ENCODE measurements around the gene HOXA10. TPM values are rescaled to one million over a fixed set of nuclear protein-coding genes. Genes with fewer than 3 reads are reported as not detected.
A peak's percentile ranks its signal among the peaks of the same experiment; 100 is the strongest.

The HOXA10 gene
- total RNA-seq = not detected
- total RNA-seq = 0.15 to 2.0 reads per million in 2 donors

DNA sequence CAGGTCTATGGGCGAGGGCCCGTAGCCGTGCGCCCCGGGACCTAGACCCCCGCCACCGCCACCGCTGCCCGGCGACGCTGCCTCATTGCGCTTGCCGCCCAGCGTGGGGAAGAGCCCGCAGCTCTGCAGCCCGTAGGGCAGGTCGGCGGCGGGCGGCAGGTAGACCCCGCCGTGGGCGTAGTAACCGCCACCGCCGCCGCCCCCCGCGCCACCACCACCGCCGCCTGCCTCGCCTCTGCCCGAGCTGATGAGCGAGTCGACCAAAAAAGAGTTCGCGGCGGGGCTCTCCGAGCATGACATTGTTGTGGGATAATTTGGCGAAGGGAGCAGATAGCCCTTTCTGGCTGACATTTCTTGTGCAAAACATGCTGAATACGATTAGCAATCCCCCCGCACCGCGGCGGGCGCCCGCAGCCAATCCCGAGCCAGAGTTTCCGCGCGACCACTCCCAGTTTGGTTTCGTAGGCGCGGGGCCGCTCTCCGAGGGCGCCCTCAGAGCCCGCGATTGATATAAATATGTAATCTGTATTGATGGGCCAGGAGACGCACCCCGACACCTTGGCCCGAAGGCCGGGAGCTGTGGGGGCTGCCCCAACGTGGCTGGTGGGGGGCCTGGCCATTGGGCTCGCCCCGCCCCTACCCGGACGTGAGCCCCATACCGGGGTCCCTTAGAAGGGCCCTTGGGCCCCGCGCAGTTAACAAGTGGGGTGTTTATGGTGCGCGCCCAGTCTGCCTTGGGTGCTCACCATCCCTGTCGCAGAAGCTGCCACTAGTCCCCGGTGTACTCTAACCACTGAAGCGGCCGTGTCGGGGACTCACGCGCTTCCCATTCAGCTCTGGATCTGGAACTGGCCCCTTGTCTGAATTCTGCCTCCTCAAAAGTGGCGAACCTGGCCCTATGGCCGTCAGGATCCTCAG lies at the start of gene HOXA10:
HOXA10 (minus strand) TSS at position 365 of the 918 bp plus-strand sequence; CDS start at position 351, 14 bp downstream.
- peak in 1 of 3 donors; percentile 7 for DNase-seq
- Mint-ChIP-seq H3K27me3 (peaks cover 72% of the 10 kb centered on the region), H3K4me1 (peaks cover 19% of the 10 kb centered on the region), H3K27ac (no peak within 1 kb of the TSS), H3K4me3 (peak within 1 kb of the TSS; percentile 70), H3K36me3 (ENCODE audit: low read depth) (no peaks in the 10 kb centered on the region)
- no peak for ATAC-seq
- no peaks in the 10 kb centered on the region for H3K9me3 ChIP-seq (ENCODE audit: control insufficient read depth, low read length, poor library complexity, severe bottlenecking)

DNA sequence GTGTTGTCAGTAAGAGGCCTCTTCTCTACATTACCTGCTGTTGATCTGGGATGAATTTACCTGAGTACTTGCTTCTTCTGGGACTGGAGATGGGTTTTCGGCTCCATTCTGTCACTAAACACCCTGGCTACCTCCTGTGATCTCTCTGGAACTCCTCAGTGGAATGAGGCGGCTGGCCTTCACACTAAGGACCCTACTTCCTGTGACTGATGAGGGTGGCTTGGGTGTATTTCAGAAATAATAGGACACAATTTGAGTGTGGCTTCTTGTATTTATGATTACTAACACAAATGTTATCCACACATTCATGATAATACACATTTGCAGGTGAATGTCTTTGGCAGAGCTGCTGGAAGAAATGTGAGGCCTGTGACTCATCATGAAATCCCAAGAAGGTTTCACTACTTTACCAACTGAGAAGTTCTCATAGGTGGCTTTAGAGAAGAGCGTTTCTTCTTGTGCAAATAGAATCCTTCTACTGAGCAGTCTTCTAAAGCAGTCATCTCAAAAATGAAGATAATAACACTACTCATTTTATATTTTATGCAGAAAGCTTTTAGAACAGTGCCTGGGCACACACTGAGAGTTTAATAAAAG lies 47.2 kb upstream of the HOXA10 start:
- no peak overlapping the region for H3K4me3 Mint-ChIP-seq
- no peak for DNase-seq
- ATAC-seq = no peak
- H3K27me3 Mint-ChIP-seq = peaks cover 85% of the 10 kb centered on the region
- peaks cover 4% of the 10 kb centered on the region for H3K36me3 Mint-ChIP-seq (ENCODE audit: low read depth)
- peaks cover 10% of the 10 kb centered on the region for H3K4me1 Mint-ChIP-seq
- H3K9me3 ChIP-seq (ENCODE audit: control insufficient read depth, low read length, poor library complexity, severe bottlenecking) = no peaks in the 10 kb centered on the region
- no peak overlapping the region for H3K27ac Mint-ChIP-seq

DNA sequence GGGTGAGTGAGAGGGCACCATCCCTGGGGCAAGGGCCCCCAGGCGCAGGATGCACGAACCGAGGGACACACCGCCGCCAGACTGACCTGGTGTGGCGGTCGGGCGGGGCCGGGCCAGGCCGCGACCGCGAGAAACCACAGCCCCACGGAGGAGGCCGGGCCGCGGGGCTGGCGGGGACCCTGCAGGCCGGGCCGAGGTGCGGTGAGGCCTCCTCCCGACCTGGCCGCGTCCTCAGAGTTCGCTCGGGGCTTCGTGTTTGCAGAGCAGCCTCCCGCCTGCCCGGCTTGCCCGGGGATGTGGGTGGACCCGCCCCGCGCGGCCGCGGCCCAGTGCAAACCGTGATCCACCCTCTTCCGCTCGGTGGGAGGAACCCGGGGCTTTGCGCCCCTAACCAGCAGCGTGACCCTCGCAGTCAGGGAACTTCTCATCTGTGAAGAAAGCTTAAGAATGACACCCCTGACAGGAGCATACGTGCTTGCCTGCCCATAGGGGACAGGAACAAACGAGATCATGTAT lies 46.4 kb upstream of the HOXA10 start:
- H3K4me1 Mint-ChIP-seq = peaks cover 13% of the 10 kb centered on the region
- H3K27ac Mint-ChIP-seq = no peak overlapping the region
- no peaks in the 10 kb centered on the region for H3K9me3 ChIP-seq (ENCODE audit: control insufficient read depth, low read length, poor library complexity, severe bottlenecking)
- H3K4me3 Mint-ChIP-seq = no peak overlapping the region
- ATAC-seq = no peak
- peaks cover 87% of the 10 kb centered on the region for H3K27me3 Mint-ChIP-seq
- DNase-seq = no peak
- peaks cover 4% of the 10 kb centered on the region for H3K36me3 Mint-ChIP-seq (ENCODE audit: low read depth)

DNA sequence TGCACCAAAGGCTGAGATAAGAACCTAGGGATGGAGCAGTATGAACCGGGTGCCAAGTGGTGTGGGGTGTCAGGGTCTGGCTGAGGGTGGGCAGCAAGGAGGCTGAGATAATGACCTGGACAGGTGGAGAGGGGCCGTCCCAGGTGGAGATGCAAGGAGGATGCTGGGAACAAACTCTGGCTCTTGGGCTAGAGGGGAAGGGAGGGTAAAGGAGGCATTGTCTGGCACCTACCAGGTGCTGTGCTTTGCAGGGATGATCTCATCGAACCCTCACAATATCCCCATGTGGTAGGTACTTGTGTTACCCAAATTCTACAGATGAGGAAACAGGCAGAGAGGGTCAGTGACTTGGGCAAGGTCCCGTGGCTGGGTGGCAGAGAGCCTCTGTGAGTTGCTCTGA lies 45.7 kb upstream of the HOXA10 start:
- no peak overlapping the region for H3K4me3 Mint-ChIP-seq
- peaks cover 4% of the 10 kb centered on the region for H3K36me3 Mint-ChIP-seq (ENCODE audit: low read depth)
- DNase-seq = no peak
- H3K27ac Mint-ChIP-seq = no peak overlapping the region
- peaks cover 10% of the 10 kb centered on the region for H3K4me1 Mint-ChIP-seq
- H3K27me3 Mint-ChIP-seq = peaks cover 87% of the 10 kb centered on the region
- no peaks in the 10 kb centered on the region for H3K9me3 ChIP-seq (ENCODE audit: control insufficient read depth, low read length, poor library complexity, severe bottlenecking)
- no peak for ATAC-seq

DNA sequence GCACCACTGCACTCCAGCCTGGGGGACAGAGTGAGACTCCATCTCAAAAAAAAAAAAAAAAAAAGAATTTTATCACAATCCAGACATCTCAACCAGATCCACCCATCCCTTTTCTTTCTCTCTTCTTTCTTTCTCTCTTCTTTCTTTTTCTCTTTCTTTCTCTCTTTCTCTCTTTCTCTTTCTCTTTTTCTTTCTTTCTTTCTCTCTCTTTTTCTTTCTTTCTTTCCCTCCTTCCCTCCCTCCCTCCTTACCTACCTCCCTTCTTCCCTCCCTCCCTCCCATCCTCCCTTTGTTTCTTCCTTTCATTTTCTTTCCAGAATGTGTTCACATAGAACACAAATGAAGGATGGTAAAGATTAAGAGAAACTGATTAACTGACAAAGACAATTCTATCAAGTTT lies 43.8 kb upstream of the HOXA10 start:
- ATAC-seq (no peak), DNase-seq (no peak)
- no peak overlapping the region for H3K27ac Mint-ChIP-seq
- no peaks in the 10 kb centered on the region for H3K9me3 ChIP-seq (ENCODE audit: control insufficient read depth, low read length, poor library complexity, severe bottlenecking)
- H3K4me3 Mint-ChIP-seq = no peak overlapping the region
- H3K27me3 Mint-ChIP-seq = peaks cover 86% of the 10 kb centered on the region
- H3K36me3 Mint-ChIP-seq (ENCODE audit: low read depth) = peaks cover 4% of the 10 kb centered on the region
- H3K4me1 Mint-ChIP-seq = peaks cover 13% of the 10 kb centered on the region

DNA sequence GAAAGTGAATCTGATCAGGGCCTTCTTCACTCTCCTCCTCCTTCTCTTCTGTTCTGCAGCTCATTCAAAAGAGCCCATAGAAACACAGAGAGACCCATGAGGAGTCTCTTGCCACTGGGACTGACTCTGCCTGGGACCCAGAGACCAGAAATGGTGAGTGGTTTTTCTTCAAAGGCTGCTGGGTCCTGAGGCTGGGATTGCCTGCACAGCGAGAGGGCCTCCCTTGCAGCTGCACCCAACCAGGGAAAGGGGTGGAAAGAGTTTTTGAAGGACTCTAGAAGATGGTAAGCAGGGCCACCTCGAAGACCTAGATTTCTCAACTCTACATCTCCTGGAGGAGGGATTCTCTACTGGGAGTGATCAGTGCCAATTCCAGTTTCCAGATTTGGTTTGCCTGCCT lies 41.2 kb upstream of the HOXA10 start:
- no peak overlapping the region for H3K27ac Mint-ChIP-seq
- peaks cover 23% of the 10 kb centered on the region for H3K4me1 Mint-ChIP-seq
- ATAC-seq (no peak), DNase-seq (no peak)
- H3K36me3 Mint-ChIP-seq (ENCODE audit: low read depth) = peaks cover 4% of the 10 kb centered on the region
- H3K4me3 Mint-ChIP-seq = no peak overlapping the region
- no peaks in the 10 kb centered on the region for H3K9me3 ChIP-seq (ENCODE audit: control insufficient read depth, low read length, poor library complexity, severe bottlenecking)
- peaks cover 88% of the 10 kb centered on the region for H3K27me3 Mint-ChIP-seq

DNA sequence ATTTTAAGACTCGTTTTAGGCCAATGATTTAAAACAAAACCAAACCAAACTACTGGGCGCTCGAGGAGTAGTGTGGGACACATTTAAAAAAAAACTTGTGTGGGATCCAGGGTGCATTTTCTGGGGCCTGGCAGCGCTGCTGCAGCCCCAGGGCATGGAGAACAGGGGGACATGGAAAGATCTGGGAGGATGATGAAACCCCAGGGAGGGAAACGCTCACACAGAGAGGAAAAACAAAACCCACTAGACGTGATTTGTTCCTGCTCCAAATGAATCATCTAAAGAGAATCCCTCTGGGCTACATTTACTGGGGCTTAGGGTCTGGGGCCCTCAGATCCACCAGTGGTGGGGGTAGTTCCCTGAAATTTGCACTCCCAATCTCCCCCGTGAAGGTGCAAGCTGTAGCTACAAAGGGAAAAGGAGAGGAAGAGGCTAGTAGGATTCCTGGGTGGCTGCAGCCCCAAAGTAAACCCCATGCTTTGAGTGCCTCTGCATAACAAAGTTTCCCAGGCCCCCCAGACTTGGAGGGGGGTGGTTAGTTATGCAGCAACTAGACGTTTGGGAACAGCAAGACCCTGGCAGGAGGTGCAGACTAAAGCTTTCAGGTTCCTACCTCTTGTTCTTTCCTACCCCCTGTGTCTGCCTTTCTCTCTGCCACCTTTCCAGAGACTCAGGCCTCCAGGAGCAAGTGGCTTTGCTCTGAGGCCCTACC lies 40.3 kb upstream of the HOXA10 start:
- H3K9me3 ChIP-seq (ENCODE audit: control insufficient read depth, low read length, poor library complexity, severe bottlenecking) = no peaks in the 10 kb centered on the region
- peaks cover 18% of the 10 kb centered on the region for H3K4me1 Mint-ChIP-seq
- peaks cover 90% of the 10 kb centered on the region for H3K27me3 Mint-ChIP-seq
- no peaks in the 10 kb centered on the region for H3K36me3 Mint-ChIP-seq (ENCODE audit: low read depth)
- DNase-seq (no peak), ATAC-seq (no peak)
- H3K27ac Mint-ChIP-seq = no peak overlapping the region
- no peak overlapping the region for H3K4me3 Mint-ChIP-seq

DNA sequence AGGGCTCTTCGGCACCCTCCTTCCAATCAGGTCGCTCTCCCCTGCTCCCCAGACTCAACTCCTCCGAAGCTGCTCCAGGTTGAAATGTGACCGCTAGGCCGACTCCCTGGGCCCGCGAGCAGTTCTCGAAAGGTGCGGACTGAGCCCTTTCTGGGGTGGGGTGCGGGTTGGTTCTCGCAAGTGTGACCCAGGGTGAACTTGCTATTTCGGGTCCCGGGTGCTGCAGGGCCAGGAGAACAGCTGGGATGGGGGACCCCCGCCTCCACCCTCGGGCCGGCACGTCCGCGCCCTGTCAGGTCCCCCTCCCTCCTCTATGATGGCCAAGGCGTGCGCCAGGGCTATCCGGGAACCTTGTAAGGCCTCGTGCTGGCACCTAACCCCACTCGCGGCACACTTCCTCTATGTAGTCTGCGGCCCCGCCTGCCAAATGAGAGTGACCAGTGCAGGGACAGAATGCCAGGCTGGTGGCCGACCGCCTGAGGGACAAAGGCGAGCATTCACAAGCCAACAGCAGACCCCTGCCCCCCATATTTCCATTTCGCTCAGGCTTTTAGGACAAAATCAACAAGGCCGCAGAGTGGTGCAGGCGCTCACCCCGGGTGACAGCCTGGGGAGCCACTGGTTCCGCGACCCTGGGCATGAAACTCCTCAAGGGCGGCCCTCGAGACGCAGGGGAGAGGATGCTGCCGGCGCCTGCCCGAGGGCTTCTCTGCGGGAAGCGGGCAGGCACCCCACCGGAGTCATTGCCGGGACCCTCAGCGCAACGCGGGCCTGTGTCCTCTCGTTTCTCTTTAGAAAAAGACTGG lies 39.5 kb upstream of the HOXA10 start:
- H3K27me3 Mint-ChIP-seq = peaks cover 90% of the 10 kb centered on the region
- H3K9me3 ChIP-seq (ENCODE audit: control insufficient read depth, low read length, poor library complexity, severe bottlenecking) = no peaks in the 10 kb centered on the region
- no peaks in the 10 kb centered on the region for H3K36me3 Mint-ChIP-seq (ENCODE audit: low read depth)
- peaks cover 18% of the 10 kb centered on the region for H3K4me1 Mint-ChIP-seq
- DNase-seq = no peak
- no peak for ATAC-seq
- no peak overlapping the region for H3K4me3 Mint-ChIP-seq
- no peak overlapping the region for H3K27ac Mint-ChIP-seq

DNA sequence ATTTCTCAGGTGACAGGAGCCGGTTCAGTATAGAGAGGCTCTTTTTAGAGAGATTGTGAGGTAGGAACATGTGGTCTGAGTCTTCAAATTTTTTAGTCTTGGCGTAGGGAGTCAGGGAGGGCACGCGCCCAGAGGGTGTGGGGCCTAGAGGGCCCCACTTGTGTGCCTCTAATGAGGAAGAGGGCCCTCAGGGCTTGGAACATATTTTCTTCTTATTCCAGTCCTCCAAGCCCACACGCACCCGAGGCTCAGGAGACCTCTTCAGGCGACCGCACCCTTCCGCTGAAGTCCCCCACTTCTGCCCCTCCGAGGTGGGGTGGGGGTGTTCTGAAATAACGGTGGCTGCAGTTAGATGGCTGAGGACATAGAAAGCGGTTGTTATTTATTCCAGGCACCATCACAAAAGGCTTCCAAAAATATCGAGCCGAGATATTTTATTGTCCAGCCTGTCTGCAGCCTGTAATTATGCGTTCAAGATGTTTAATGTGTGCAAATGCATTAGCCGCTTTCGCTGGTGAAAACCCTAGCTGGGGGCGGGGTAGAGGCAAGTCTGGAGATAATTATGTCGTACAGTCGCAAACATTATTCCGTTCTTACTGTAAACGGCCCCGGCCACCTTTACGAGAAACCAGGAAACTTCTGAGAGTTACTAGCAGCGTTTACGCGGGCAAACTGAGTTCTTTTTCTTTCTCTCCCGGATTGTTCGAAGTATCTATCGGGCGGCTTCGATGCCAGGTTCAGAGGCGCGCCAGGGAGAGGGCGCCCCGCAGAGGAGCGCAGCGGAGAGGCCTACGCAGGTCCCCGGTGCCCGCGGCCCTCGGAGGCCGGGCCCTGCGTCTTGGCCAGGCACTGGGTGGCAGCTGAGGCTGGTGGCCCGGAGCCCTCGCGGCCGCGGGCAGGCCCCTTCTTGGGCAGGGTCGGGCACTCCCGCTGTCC lies 38.6 kb upstream of the HOXA10 start:
- ATAC-seq = no peak

DNA sequence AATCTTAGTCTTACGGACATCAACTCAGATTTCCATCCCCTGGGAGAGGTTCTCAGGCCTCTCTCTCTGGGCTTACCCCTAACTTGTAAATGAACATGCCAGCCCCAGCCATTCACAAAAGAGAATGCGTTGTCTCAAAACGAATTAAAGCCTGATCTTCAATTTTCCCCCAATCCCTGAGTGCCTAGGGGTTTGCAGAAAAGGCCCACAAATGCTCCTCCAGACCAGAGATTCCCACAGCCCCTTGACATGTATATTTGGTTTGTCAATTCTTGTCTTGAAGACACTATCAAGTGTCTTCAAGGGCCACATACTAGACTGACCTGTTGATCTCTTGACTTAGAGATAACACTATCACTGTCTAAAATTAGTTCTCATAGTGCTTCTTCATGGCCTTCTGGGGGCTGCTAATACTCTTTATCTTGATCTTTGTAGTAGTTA lies 37.7 kb upstream of the HOXA10 start:
- no peaks in the 10 kb centered on the region for H3K9me3 ChIP-seq (ENCODE audit: control insufficient read depth, low read length, poor library complexity, severe bottlenecking)
- Mint-ChIP-seq H3K27ac (no peak overlapping the region), H3K36me3 (ENCODE audit: low read depth) (no peaks in the 10 kb centered on the region), H3K4me3 (no peak overlapping the region), H3K4me1 (peaks cover 18% of the 10 kb centered on the region), H3K27me3 (peaks cover 97% of the 10 kb centered on the region)
- no peak for ATAC-seq
- DNase-seq = no peak

More for the DNA sequence above, 38.6 kb upstream of the HOXA10 start:
- H3K27ac Mint-ChIP-seq = no peak overlapping the region
- H3K4me3 Mint-ChIP-seq = no peak overlapping the region
- DNase-seq = no peak
- H3K27me3 Mint-ChIP-seq = peaks cover 97% of the 10 kb centered on the region
- H3K36me3 Mint-ChIP-seq (ENCODE audit: low read depth) = no peaks in the 10 kb centered on the region
- H3K4me1 Mint-ChIP-seq = peaks cover 18% of the 10 kb centered on the region
- no peaks in the 10 kb centered on the region for H3K9me3 ChIP-seq (ENCODE audit: control insufficient read depth, low read length, poor library complexity, severe bottlenecking)

DNA sequence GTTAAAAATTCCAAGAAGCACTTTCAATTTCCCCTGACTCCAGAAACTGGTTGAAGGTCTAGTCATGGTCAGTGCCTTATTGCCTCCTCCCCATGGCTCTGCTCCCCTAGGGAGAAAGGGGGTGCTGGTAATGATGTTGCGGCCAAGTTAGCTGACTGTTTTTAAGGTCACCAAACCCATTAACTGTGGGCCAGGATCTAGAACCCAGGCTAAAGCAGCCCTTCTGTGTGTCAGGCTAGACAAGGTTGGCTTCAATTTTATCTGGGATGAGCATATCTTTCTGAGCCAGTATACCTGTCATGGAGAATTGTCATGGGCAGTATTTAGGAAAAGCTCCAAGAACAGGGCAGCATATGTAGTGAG lies 36.9 kb upstream of the HOXA10 start:
- Mint-ChIP-seq H3K4me1 (peaks cover 16% of the 10 kb centered on the region), H3K27ac (no peak overlapping the region), H3K27me3 (peaks cover 97% of the 10 kb centered on the region), H3K4me3 (no peak overlapping the region), H3K36me3 (ENCODE audit: low read depth) (no peaks in the 10 kb centered on the region)
- DNase-seq (no peak), ATAC-seq (no peak)
- H3K9me3 ChIP-seq (ENCODE audit: control insufficient read depth, low read length, poor library complexity, severe bottlenecking) = no peaks in the 10 kb centered on the region

All from T-helper 17 cell (primary cell).